Ovary (tissue), 3 donors: ENCODE data around the gene ZNF76.

ENCODE experiments used
- CTCF ChIP-seq, 3 donors: fragments of 450-650 bp in 2 of 3; fragments of 200-600 bp in 1 of 3; IDR thresholded peaks; one replicate each; pipeline versions ENCODE4 v1.5.1 to v1.8.0; 2016 to 2022; ENCODE audit warnings: antibody characterized with exemption in 3 of 3, mild to moderate bottlenecking in 1 of 3
- EP300 ChIP-seq: sonication (generic); formaldehyde crosslinking; IDR thresholded peaks from one replicate; pipeline ENCODE4 v1.6.1; 2017; ENCODE audit warnings: antibody characterized with exemption
- POLR2A ChIP-seq: fragments of 450-650 bp; IDR thresholded peaks from one replicate; pipeline ENCODE4 v1.6.1; 2017; ENCODE audit warnings: antibody characterized with exemption, mild to moderate bottlenecking, moderate library complexity
- donor health status: DM: no; HTN: no; CAD: no.

- TF ChIP-seq CTCF (IDR thresholded peaks at IDR 0.05): no peak
- no peak for TF ChIP-seq POLR2A
- TF ChIP-seq EP300: no peak
Measured at GRCh38 chr6:35287671-35288396, 28.3 kb downstream of the ZNF76 start.
